HUES64 (cell line): ENCODE results near the gene C1QTNF2.

Experiments
- H3K27ac ChIP-seq: 2 replicates; pipeline ENCODE4 v1.7.0; 2013; ENCODE audit warnings: low read depth, low read length, inconsistent platforms
- H3K27me3 ChIP-seq: 2 replicates; pipeline ENCODE4 v1.6.1; 2013; ENCODE audit warnings: mild to moderate bottlenecking, low read length; ENCODE audit not compliant: insufficient read depth
- H3K36me3 ChIP-seq: 2 replicates; pipeline ENCODE4 v1.6.1; 2013; ENCODE audit warnings: mild to moderate bottlenecking, low read length; ENCODE audit not compliant: insufficient read depth
- H3K4me1 ChIP-seq: 2 replicates; pipeline ENCODE4 v1.6.1; 2013; ENCODE audit warnings: mild to moderate bottlenecking, low read length, moderate library complexity; ENCODE audit not compliant: insufficient read depth
- H3K4me3 ChIP-seq: 2 replicates; pipeline ENCODE4 v1.5.1; 2013; ENCODE audit warnings: mild to moderate bottlenecking, low read length, moderate library complexity
- H3K9ac ChIP-seq: 2 replicates; pipeline ENCODE4 v1.6.1; 2013; ENCODE audit warnings: mild to moderate bottlenecking, low read depth, low read length
- H3K9me3 ChIP-seq: 2 replicates; pipeline ENCODE4 v1.6.1; 2013; ENCODE audit warnings: low read depth, low read length; ENCODE audit not compliant: insufficient read depth
- WGBS: fragments of 150-250, 120-280 bp; methylation state at CpG from one replicate; pipeline ENCODE4 v1.1.7; 2013; ENCODE audit warnings: missing lambda C conversion rate; 5-methylcytosine and 5-hydroxymethylcytosine counted together

Gene C1QTNF2

DNA sequence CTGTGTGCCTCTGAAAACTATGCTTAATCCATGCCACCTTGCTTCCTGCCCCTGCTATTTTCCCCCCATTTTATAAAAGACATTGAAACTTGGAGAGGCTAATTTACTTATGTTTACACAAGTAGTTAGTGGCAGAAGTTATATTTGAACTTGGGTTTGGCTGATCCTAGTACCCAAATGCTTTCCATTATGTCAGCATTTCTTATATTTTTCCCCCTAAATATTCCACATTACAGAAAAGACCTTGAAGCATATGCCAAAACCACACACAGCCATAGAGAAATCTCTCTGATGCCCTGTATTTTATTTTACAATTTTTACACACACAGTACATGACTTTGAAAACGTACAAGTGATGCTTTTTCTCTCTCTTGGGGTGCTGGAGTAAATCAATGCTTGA lies 11.2 kb downstream of the C1QTNF2 start:
- 30% methylated on average over 1 of the region's 1 CpG for WGBS
- H3K36me3 ChIP-seq, result no peaks in the 10 kb centered on the region
- H3K27ac ChIP-seq, result no peak overlapping the region
- H3K9me3 ChIP-seq, result no peaks in the 10 kb centered on the region
- H3K9ac ChIP-seq, result no peak overlapping the region
- H3K27me3 ChIP-seq, result no peaks in the 10 kb centered on the region
- H3K4me1 ChIP-seq, result peaks cover 7% of the 10 kb centered on the region
- H3K4me3 ChIP-seq, result no peak overlapping the region

DNA sequence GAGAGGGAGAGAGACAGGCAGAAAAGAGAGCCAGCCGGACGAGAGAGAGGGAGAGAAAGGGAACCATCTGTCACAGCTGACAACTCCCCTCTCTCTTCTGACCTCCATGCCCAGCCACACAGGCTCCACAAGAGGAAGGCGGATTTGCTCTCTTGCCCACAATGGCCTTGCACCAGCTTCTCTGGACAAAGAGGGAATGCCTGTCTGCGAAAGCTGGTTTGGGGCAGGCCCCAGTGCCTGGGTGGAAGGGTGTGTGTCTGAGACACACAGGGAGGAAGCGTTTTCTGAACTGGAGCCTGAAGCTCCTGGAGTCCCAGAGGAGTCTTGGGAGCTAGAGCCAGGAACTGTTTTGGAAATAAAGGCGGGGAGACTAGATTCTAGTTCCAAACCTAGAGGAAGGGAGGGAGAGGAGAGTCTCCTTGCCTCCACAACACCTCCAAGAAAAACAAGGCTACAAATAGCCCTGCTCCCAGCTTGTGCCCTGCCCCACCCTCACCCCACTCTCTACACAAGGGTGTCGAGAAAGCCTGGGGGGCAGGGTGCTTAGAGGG lies 12.5 kb downstream of the C1QTNF2 start:
- Histone ChIP-seq H3K27me3 (no peaks in the 10 kb centered on the region), H3K9ac (no peak overlapping the region), H3K4me1 (peaks cover 4% of the 10 kb centered on the region), H3K4me3 (no peak overlapping the region), H3K27ac (no peak overlapping the region), H3K36me3 (no peaks in the 10 kb centered on the region), H3K9me3 (no peaks in the 10 kb centered on the region)
- 87% methylated on average over 7 of the region's 7 CpGs for WGBS

DNA sequence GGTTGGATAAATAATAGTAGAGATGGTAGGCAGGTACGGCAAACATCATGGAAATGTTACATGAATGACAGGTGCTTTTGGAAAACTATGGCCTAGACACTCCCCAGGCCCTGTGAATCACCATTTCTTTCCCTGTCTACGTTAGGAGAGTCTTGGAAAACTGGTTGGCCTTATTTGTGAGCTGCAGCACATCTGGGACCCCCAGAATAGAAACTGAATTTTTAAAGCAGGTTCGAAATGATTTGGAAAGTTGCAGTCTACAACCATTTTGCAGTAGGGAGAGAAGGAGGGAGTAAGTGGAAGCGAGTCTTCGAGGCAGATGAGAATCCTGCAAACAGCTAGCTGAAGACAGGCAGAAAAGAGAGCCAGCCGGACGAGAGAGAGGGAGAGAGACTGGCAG lies 13.0 kb downstream of the C1QTNF2 start:
- Histone ChIP-seq H3K27ac (no peak overlapping the region), H3K9ac (no peak overlapping the region)
- WGBS, result 90% methylated on average over 7 of the region's 7 CpGs

DNA sequence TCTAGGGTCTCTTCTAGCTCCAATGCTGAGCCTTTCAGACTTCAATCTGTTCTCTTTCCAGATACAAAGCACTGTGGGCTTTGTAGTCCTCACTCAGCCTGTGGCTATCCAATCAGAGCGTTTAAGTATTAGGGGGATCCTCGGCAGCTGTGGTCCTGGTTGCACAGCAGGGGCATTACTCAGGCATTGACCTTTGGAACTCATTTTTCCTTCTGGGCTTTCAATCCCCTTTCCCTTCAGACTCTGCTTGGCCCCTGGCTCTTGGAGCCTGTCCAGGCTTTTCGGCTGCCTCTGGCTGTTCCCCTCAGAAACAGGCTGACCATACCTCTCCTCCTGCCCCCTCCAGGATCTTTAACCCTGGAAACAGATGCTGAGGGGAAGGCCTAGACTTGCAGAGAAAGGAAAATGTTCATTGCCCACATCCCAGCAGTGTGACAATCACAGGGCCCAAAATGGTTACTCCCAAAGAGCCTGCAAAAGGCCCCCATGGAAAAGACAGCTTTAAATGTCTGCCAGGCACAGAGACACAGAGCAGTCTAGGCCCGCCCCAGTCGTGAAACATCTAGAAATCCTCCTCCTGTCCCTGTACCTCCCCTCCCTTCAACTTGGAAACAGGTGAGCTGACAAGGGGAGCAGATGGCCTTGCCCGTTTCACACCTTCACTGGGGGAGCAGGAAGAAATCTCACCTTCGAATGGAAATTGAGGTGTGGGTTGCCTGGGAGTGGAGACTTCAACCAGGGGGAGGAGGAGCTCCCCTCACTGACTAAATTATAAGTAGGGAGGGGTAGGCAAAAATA lies 13.7 kb downstream of the C1QTNF2 start:
- Histone ChIP-seq H3K27ac (no peak overlapping the region), H3K36me3 (no peaks in the 10 kb centered on the region), H3K4me3 (no peak overlapping the region), H3K9ac (no peak overlapping the region), H3K27me3 (no peaks in the 10 kb centered on the region), H3K4me1 (peaks cover 4% of the 10 kb centered on the region), H3K9me3 (no peaks in the 10 kb centered on the region)
- 79% methylated on average over 7 of the region's 7 CpGs for WGBS

More for the DNA sequence above, 13.0 kb downstream of the C1QTNF2 start:
- H3K36me3 ChIP-seq, result no peaks in the 10 kb centered on the region
- H3K27me3 ChIP-seq, result no peaks in the 10 kb centered on the region
- H3K4me3 ChIP-seq, result no peak overlapping the region
- H3K4me1 ChIP-seq, result peaks cover 4% of the 10 kb centered on the region
- H3K9me3 ChIP-seq, result no peaks in the 10 kb centered on the region

DNA sequence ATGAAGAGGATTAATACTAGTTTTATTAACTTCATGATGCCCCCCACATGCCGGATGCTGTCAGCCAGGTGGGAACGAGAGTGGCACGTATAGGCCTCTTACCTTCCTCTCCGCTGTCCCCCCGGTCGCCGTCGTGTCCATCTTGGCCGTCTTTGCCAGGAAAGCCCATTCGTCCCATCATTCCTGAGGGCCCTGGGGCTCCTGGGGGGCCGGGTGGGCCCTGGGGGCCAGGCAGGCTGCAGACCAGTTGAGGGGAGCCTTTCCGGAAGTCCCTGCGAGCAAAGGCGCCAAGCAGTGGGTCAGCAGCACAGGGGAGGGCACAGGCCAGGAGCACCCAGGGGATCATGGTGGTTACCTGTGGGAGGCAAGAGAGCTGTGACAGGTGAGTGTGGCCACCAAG lies 15.8 kb downstream of the C1QTNF2 start:
- Histone ChIP-seq H3K27me3 (no peaks in the 10 kb centered on the region), H3K36me3 (no peaks in the 10 kb centered on the region), H3K27ac (no peak overlapping the region), H3K9ac (no peak overlapping the region), H3K4me3 (no peak overlapping the region), H3K9me3 (no peaks in the 10 kb centered on the region), H3K4me1 (no peaks in the 10 kb centered on the region; the same call in 1 of the 2 replicates)
- 97% methylated on average over 14 of the region's 14 CpGs for WGBS

DNA sequence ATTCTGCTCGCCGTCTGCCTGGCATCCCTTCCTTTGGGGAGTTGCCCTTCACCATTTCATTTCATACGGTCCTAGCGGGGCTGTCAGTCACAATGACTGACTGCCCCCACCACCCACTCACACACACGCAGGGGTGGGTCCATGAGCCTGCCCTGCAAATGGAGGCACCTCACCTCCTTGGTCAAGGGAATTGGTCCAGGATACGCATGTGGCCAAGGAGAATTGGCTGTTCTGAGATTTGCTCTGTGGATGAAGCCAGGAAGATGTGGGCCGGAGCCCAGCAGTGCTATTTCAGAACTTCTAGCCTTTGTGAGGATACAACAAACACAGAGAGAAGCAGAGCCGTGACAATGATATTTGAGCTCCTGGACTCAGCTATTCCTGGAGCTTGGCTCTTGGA lies 17.0 kb downstream of the C1QTNF2 start:
- H3K9ac ChIP-seq, result no peak overlapping the region
- H3K9me3 ChIP-seq, result no peaks in the 10 kb centered on the region
- no peak overlapping the region for H3K4me3 ChIP-seq
- 91% methylated on average over 8 of the region's 8 CpGs for WGBS
- no peaks in the 10 kb centered on the region; the same call in 1 of the 2 replicates for H3K4me1 ChIP-seq
- no peak overlapping the region for H3K27ac ChIP-seq
- H3K36me3 ChIP-seq, result no peaks in the 10 kb centered on the region
- no peaks in the 10 kb centered on the region for H3K27me3 ChIP-seq

DNA sequence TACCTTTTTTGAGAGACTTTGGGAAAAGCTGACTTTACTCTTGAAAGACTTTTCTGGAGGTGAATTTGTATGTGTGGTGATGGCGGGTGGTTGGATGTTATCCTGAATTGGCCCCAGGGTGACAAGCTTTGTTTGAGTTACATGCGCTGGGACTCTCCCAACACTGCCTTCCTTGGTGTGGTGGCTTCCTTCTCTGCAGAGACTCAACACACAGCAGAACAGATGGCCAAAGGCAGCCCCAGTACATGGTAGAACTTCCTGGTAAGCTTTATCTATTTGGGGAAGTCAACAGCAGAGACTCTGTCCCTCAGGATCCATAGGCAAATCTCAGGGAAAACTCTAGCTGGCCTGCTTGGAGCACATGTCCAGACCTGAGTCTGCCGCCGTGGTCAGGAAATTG lies 18.1 kb downstream of the C1QTNF2 start:
- Histone ChIP-seq H3K27me3 (no peaks in the 10 kb centered on the region), H3K9ac (no peak overlapping the region), H3K27ac (no peak overlapping the region), H3K36me3 (no peaks in the 10 kb centered on the region), H3K9me3 (no peaks in the 10 kb centered on the region), H3K4me1 (no peaks in the 10 kb centered on the region; the same call in 1 of the 2 replicates), H3K4me3 (no peak overlapping the region)
- 92% methylated on average over 4 of the region's 4 CpGs for WGBS

DNA sequence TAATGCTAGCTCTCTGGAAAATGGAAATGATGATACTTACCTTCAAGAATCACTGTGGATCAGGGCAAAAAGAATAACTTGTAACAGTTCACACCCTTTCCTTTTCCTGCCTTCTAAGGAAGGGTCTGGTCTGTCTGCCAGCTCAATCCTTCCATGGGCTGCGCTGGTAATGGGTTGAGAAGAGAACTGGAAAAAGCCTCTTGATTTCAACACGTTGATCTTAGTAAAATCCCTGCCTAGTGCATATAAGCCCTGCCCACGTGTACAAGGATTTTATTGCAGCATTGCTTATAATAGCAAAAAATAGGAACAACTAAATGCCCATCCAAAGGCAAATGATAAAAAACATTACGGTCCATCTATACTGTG lies 20.5 kb downstream of the C1QTNF2 start:
- WGBS, result 83% methylated on average over 4 of the region's 4 CpGs
- no peaks in the 10 kb centered on the region; the same call in 1 of the 2 replicates for H3K4me1 ChIP-seq
- H3K27ac ChIP-seq, result no peak overlapping the region
- no peaks in the 10 kb centered on the region for H3K9me3 ChIP-seq
- no peaks in the 10 kb centered on the region for H3K36me3 ChIP-seq
- no peak overlapping the region for H3K9ac ChIP-seq
- no peak overlapping the region for H3K4me3 ChIP-seq
- no peaks in the 10 kb centered on the region for H3K27me3 ChIP-seq

DNA sequence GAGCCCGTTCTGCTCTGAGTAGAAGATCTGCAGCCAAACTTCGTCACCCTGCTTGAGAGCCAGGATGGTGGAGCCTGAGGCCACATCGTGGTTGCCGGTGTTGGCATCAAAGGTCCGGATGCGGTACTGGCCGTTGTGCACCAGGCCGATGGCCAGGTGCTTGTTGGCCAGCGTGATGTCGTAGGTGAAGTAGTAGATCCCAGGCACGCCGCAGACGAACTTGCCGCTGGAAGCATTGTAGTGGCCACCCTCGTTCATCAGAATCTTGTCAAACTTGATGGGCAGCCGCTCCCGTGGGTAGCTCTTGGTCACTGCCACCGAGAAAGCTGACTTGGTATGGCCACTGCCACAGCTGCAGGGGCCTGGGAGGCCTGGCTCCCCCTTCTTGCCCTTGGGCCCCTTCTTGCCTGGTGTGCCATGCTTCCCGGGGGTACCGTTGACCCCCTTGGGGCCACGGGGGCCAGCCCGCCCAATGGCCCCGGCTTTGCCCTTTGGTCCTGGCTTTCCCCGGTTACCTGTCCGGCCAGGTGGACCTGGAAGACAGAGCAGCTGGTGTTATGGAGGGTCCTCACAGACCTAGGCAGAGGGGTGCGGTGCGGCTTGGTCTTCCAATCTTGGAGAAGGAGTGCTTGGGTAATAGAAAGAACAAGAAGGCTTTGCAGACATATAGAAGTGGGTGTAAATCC lies 21.0 kb downstream of the C1QTNF2 start:
- Histone ChIP-seq H3K9me3 (no peaks in the 10 kb centered on the region), H3K27me3 (no peaks in the 10 kb centered on the region), H3K9ac (no peak overlapping the region)

DNA sequence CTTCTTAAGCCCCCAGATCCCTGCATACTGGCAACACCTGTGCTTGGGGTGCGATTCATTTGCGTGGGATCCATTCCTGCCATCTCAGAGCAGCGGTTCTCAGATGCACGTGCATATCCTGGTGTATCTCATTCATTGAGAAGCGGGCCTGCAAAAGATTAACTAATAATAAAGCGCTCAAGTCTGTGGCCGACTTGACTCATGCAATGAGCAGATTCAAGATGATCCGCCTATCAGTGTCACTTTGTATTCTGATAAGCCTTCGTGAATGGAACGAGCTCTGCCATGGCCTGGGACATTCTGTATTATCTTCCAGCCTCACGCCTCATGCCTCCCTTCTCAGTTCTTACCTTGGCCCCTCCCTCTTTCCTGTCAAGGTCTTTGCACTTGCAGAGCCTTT lies 22.3 kb downstream of the C1QTNF2 start:
- Histone ChIP-seq H3K27me3 (no peaks in the 10 kb centered on the region), H3K4me3 (no peak overlapping the region), H3K36me3 (no peaks in the 10 kb centered on the region), H3K9me3 (no peaks in the 10 kb centered on the region), H3K27ac (no peak overlapping the region), H3K4me1 (no peaks in the 10 kb centered on the region; the same call in 1 of the 2 replicates), H3K9ac (no peak overlapping the region)
- WGBS, result 89% methylated on average over 11 of the region's 11 CpGs

More for the DNA sequence above, 21.0 kb downstream of the C1QTNF2 start:
- 94% methylated on average over 27 of the region's 27 CpGs for WGBS
- no peak overlapping the region for H3K4me3 ChIP-seq
- no peaks in the 10 kb centered on the region; the same call in 1 of the 2 replicates for H3K4me1 ChIP-seq
- H3K36me3 ChIP-seq, result no peaks in the 10 kb centered on the region
- no peak overlapping the region for H3K27ac ChIP-seq

DNA sequence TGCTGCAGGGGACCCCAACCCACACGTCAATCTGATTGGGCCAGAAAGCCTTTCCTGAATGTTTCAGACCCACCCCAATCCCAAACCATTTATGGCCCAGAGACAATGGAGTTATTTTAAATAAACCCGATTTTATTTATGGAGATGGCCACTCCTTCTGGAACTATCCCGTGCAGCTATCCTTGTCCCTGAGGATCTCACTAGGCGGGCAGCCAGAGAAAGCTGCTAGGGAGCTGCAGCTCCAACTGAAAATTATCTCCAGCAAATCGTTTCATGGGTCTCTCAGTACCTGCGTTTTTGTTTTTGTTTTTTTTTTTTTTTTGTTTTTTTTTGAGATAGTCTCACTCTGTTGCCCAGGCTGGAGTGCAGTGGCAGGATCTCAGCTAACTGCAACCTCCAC lies 23.0 kb downstream of the C1QTNF2 start:
- no peak overlapping the region for H3K4me3 ChIP-seq
- no peaks in the 10 kb centered on the region for H3K36me3 ChIP-seq
- no peak overlapping the region for H3K9ac ChIP-seq
- no peaks in the 10 kb centered on the region for H3K9me3 ChIP-seq
- H3K4me1 ChIP-seq, result no peaks in the 10 kb centered on the region; the same call in 1 of the 2 replicates
- no peaks in the 10 kb centered on the region for H3K27me3 ChIP-seq
- no peak overlapping the region for H3K27ac ChIP-seq
- WGBS, result 95% methylated on average over 6 of the region's 6 CpGs
